Central memory CD8-positive, alpha-beta T cell (primary cell): Measurements from ENCODE around the gene MKRN2OS.

Experiments
- ATAC-seq: fragments of 150-1000 bp; cut with Tn5 transposase; replicated peaks from 2 replicates; pipeline ENCODE4 v1.10.0; 2022; ENCODE audit warnings: mild to moderate bottlenecking, moderate FRiP score, moderate number of reproducible peaks; ENCODE audit not compliant: poor library complexity, severe bottlenecking; ENCODE audit errors: extremely low read depth
- DNase-seq, 2 donors: peaks; one replicate each; pipeline ENCODE4 v3.0.0; 2021; ENCODE audit warnings: low spot score in 2 of 2
- H3K27ac Mint-ChIP-seq: one replicate; pipeline ENCODE4 v1.8.0; 2022; ENCODE audit warnings: low read depth, mild to moderate bottlenecking, moderate library complexity, mixed read lengths
- H3K27me3 Mint-ChIP-seq: one replicate; pipeline ENCODE4 v1.8.0; 2022; ENCODE audit warnings: mixed read lengths
- H3K36me3 Mint-ChIP-seq: one replicate; pipeline ENCODE4 v1.8.0; 2022; ENCODE audit warnings: mild to moderate bottlenecking, moderate library complexity, mixed read lengths; ENCODE audit not compliant: insufficient read depth
- H3K4me1 Mint-ChIP-seq: one replicate; pipeline ENCODE4 v1.8.0; 2022; ENCODE audit warnings: mixed read lengths
- H3K4me3 Mint-ChIP-seq: one replicate; pipeline ENCODE4 v1.8.0; 2022; ENCODE audit warnings: mild to moderate bottlenecking, moderate library complexity, mixed read lengths
- H3K9me3 Mint-ChIP-seq: one replicate; pipeline ENCODE4 v1.8.0; 2022; ENCODE audit warnings: mixed read lengths

MKRN2OS gene

GRCh38 chr3:12527757-12528143 lies 17.5 kb downstream of the MKRN2OS start:
- peaks cover 14% of the 10 kb centered on the region for H3K36me3 Mint-ChIP-seq

DNA sequence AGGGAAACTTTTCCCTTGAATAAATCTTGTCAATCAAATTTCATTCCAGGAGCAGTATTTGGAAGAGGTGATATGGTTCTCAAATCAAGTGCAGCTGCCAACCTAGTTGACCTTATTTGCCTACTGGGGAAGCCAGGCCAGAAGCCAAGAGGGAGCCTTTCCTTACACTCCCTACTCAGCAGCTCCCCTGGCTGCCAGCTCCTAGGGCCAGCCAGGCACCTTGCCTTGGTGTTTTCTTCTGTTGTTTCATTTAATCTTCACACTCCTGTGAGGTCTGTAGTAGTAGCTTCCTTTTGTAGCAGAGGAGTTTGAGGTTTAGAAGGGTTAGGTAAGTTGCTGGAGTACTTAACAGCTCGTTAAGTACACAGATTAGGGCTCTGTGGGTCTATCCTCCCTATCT lies 22.6 kb downstream of the MKRN2OS start:
- H3K27me3 Mint-ChIP-seq = no peaks in the 10 kb centered on the region
- H3K9me3 Mint-ChIP-seq = no peaks in the 10 kb centered on the region
- peaks cover 5% of the 10 kb centered on the region for H3K36me3 Mint-ChIP-seq
- DNase-seq = no peak
- ATAC-seq = no peak
- no peak overlapping the region for H3K4me3 Mint-ChIP-seq
- H3K4me1 Mint-ChIP-seq = no peaks in the 10 kb centered on the region
- no peak overlapping the region for H3K27ac Mint-ChIP-seq

More at GRCh38 chr3:12527757-12528143, 17.5 kb downstream of the MKRN2OS start:
- H3K4me3 Mint-ChIP-seq = no peak overlapping the region
- ATAC-seq (no peak), DNase-seq (no peak)
- H3K9me3 Mint-ChIP-seq = no peaks in the 10 kb centered on the region
- H3K4me1 Mint-ChIP-seq = no peaks in the 10 kb centered on the region
- no peak overlapping the region for H3K27ac Mint-ChIP-seq
- no peaks in the 10 kb centered on the region for H3K27me3 Mint-ChIP-seq

GRCh38 chr3:12521010-12521409 lies 24.3 kb downstream of the MKRN2OS start:
- Mint-ChIP-seq H3K4me1 (no peaks in the 10 kb centered on the region), H3K4me3 (no peak overlapping the region), H3K27ac (no peak overlapping the region), H3K27me3 (no peaks in the 10 kb centered on the region), H3K36me3 (peaks cover 2% of the 10 kb centered on the region), H3K9me3 (no peaks in the 10 kb centered on the region)
- no peak for DNase-seq
- no peak for ATAC-seq

DNA sequence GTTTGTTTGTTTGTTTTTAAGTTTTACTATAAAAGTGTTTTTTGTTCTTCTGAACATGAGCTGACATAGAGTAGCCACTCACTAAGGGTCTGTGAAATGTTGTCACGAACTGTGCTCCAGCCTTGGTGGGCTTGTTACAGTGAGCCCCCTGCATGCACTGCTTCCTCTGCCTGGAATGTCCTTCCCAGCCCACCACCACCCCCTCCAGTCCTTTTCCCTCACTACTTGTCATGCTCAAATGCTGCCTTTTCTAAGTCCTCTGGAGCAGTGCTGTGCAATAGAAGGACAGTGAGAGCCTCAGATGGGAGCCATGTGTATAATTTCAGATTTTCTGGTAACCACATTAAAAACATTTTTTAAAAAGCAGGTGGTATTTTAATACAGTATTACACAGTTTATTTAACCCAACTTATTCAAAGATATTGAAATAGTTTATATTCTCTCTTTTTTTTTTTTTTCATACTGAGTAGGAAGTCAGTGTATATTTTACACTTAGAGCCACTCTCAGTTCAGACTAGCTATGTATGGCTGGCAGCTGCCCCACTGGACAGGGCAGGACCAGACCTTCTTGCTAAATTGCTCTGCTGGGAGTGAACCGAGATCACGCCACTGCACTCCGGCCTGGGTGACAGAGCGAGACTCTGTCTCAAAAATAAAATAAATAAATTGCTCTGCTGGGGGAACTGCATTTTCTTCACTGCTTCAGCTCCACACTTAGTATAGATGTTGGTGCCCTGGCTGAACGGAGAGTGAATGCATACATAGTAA lies 26.9 kb downstream of the MKRN2OS start:
- Mint-ChIP-seq H3K27ac (peak overlapping the region; percentile 38), H3K4me3 (no peak overlapping the region), H3K9me3 (no peaks in the 10 kb centered on the region), H3K27me3 (no peaks in the 10 kb centered on the region), H3K4me1 (no peaks in the 10 kb centered on the region), H3K36me3 (no peaks in the 10 kb centered on the region)
- DNase-seq (no peak), ATAC-seq (no peak)

DNA sequence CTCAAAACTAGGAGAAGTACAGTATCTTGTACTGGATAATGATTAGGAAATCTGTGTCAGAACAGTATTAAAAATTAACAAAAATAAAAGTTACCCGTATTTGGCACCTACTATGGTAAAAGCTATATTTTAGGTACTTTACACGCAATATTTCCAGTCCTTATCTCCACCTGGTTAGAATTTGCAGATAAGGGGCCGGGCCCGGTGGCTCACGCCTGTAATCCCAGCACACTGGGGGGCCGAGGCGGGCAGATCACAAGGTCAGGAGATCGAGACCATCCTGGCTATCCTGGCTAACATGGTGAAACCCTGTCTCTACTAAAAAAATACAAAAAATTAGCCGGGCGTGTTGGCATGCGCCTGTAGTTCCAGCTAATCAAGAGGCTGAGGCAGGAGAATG lies 28.4 kb downstream of the MKRN2OS start:
- no peak overlapping the region for H3K4me3 Mint-ChIP-seq
- H3K36me3 Mint-ChIP-seq = no peaks in the 10 kb centered on the region
- no peak overlapping the region for H3K27ac Mint-ChIP-seq
- H3K27me3 Mint-ChIP-seq = no peaks in the 10 kb centered on the region
- no peaks in the 10 kb centered on the region for H3K4me1 Mint-ChIP-seq
- ATAC-seq = no peak
- DNase-seq = no peak
- no peaks in the 10 kb centered on the region for H3K9me3 Mint-ChIP-seq

DNA sequence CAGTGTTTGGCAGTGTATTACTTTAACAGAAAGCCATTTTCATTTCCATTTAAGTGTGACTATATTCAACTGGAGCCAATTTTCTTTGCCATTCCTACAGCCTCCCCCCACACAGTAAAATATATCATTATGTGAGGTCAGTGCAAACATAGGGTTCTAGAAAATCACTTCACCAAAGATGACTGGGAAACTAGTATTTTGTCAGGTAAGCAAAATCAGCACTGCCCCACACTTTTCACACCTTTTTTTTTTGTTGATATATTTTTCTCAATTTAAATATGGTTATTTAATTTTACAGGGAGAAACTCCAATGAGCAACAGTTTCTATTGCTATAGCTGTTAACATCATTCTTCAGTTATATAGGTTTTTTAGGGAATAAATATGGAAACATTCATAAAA lies 29.7 kb downstream of the MKRN2OS start:
- H3K9me3 Mint-ChIP-seq = no peaks in the 10 kb centered on the region
- no peaks in the 10 kb centered on the region for H3K36me3 Mint-ChIP-seq

GRCh38 chr3:12513694-12514446 lies 31.4 kb downstream of the MKRN2OS start:
- Mint-ChIP-seq H3K27me3 (no peaks in the 10 kb centered on the region), H3K36me3 (no peaks in the 10 kb centered on the region), H3K4me3 (no peak overlapping the region), H3K27ac (no peak overlapping the region), H3K9me3 (no peaks in the 10 kb centered on the region), H3K4me1 (no peaks in the 10 kb centered on the region)
- no peak for ATAC-seq
- DNase-seq = no peak

More for the DNA sequence above, 29.7 kb downstream of the MKRN2OS start:
- H3K4me1 Mint-ChIP-seq = no peaks in the 10 kb centered on the region
- no peak for ATAC-seq
- DNase-seq = no peak
- no peak overlapping the region for H3K27ac Mint-ChIP-seq
- no peaks in the 10 kb centered on the region for H3K27me3 Mint-ChIP-seq
- H3K4me3 Mint-ChIP-seq = no peak overlapping the region

- H3K27me3 Mint-ChIP-seq = no peaks in the 10 kb centered on the region
- H3K27ac Mint-ChIP-seq = no peak overlapping the region
- DNase-seq = no peak
- H3K36me3 Mint-ChIP-seq = no peaks in the 10 kb centered on the region
- H3K9me3 Mint-ChIP-seq = no peaks in the 10 kb centered on the region
- ATAC-seq = no peak
- H3K4me3 Mint-ChIP-seq = no peak overlapping the region
- H3K4me1 Mint-ChIP-seq = no peaks in the 10 kb centered on the region
Measured at GRCh38 chr3:12512534-12513118, 32.7 kb downstream of the MKRN2OS start.

GRCh38 chr3:12509466-12509865 lies 35.8 kb downstream of the MKRN2OS start:
- Mint-ChIP-seq H3K27ac (no peak overlapping the region), H3K4me1 (no peaks in the 10 kb centered on the region), H3K4me3 (no peak overlapping the region), H3K36me3 (peaks cover 5% of the 10 kb centered on the region), H3K27me3 (no peaks in the 10 kb centered on the region), H3K9me3 (no peaks in the 10 kb centered on the region)
- ATAC-seq (no peak), DNase-seq (no peak)

DNA sequence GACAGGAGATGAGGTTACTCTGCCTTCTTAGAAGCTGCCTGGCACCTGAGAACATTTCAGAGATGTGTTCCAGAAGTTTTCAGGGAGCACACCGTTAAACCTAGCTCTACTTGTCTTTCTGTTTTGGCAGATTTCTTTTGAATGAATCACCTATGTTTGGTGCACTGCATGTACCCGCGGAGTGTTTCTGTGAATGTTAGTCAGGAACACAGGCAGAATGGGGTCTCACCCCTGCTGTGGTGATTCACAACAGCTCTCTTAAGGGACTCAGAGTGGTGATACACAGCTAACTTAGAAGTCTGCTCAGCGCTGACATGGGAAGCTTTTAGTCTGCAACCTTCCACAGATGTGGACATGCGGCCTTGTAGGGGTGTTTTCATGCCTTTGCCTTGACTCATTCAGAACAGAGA lies 37.0 kb downstream of the MKRN2OS start:
- ATAC-seq = no peak
- H3K27me3 Mint-ChIP-seq = no peaks in the 10 kb centered on the region
- peaks cover 14% of the 10 kb centered on the region for H3K36me3 Mint-ChIP-seq
- H3K4me3 Mint-ChIP-seq = no peak overlapping the region
- no peak for DNase-seq
- H3K9me3 Mint-ChIP-seq = no peaks in the 10 kb centered on the region
- H3K4me1 Mint-ChIP-seq = no peaks in the 10 kb centered on the region
- no peak overlapping the region for H3K27ac Mint-ChIP-seq

GRCh38 chr3:12507591-12508281 lies 37.6 kb downstream of the MKRN2OS start:
- no peak overlapping the region for H3K27ac Mint-ChIP-seq
- no peaks in the 10 kb centered on the region for H3K9me3 Mint-ChIP-seq
- no peaks in the 10 kb centered on the region for H3K27me3 Mint-ChIP-seq
- no peak for DNase-seq
- H3K36me3 Mint-ChIP-seq = peaks cover 19% of the 10 kb centered on the region
- H3K4me3 Mint-ChIP-seq = no peak overlapping the region
- ATAC-seq = no peak
- H3K4me1 Mint-ChIP-seq = no peaks in the 10 kb centered on the region

- DNase-seq (no peak), ATAC-seq (no peak)
- Mint-ChIP-seq H3K36me3 (peaks cover 24% of the 10 kb centered on the region), H3K27ac (no peak overlapping the region), H3K4me1 (no peaks in the 10 kb centered on the region), H3K27me3 (no peaks in the 10 kb centered on the region), H3K4me3 (no peak overlapping the region), H3K9me3 (no peaks in the 10 kb centered on the region)
Measured at GRCh38 chr3:12506201-12506709, 39.0 kb downstream of the MKRN2OS start.
